GM12878 (cell line): ENCODE results near the gene AP4B1. TPM values are rescaled to one million over a fixed set of nuclear protein-coding genes. Genes with fewer than 3 reads are reported as not detected.

Experiments
- CBX3 ChIP-seq: fragments of 200-600 bp; sonication (generic); IDR thresholded peaks from 2 replicates; pipeline ENCODE4 v1.6.1; 2016; ENCODE audit warnings: low read depth, borderline replicate concordance
- KAT2A ChIP-seq: conservative IDR thresholded peaks from 2 replicates; pipeline ENCODE4 v1.6.1; 2011; ENCODE audit warnings: low read depth, low read length; ENCODE audit not compliant: control insufficient read depth
- MEF2A ChIP-seq: IDR thresholded peaks from 2 replicates; pipeline ENCODE4 v1.6.1; 2011; ENCODE audit warnings: low read depth, mild to moderate bottlenecking, low read length, moderate library complexity; ENCODE audit not compliant: insufficient read depth
- RELA ChIP-seq: fragments of 450-650 bp; IDR thresholded peaks from 2 replicates; pipeline ENCODE4 v1.8.0; 2014; ENCODE audit warnings: borderline replicate concordance; ENCODE audit not compliant: partially characterized antibody
- SIX5 ChIP-seq: IDR thresholded peaks from 2 replicates; pipeline ENCODE4 v1.6.1; 2011; ENCODE audit warnings: mild to moderate bottlenecking, low read depth, low read length, moderate library complexity; ENCODE audit not compliant: severe bottlenecking
- SMC3 ChIP-seq: IDR thresholded peaks from 2 replicates; pipeline ENCODE4 v1.6.1; 2011; ENCODE audit warnings: low read length, improper control_type of control experiment, borderline replicate concordance
- ZNF217 ChIP-seq: fragments of 450-650 bp; IDR thresholded peaks from 2 replicates; pipeline ENCODE4 v1.6.1; 2017; ENCODE audit warnings: antibody characterized with exemption, mild to moderate bottlenecking
- polyA plus RNA-seq, 11 experiments: library from polyadenylated mRNA; depleted of rRNA in 4 of 11; unstranded in 6 of 11; stranded (reverse) in 5 of 11; fragments of >200 nt; fragmentation: Nextera tagmentation in 4 of 11; fragmentation: Illumina TruSeq in 1 of 11; extraction: Ambion mirVana in 4 of 11; extraction: Trizol in 1 of 11; gene quantifications; 1 replicate in 1 of 11; 2 replicates in 10 of 11; pipeline versions ENCODE4 v1.2.1 to v1.2.3, GENCODE V29; 2011 to 2016; ENCODE audit warnings: inconsistent platforms in 2 of 11, missing spikeins in 2 of 11, low read depth in 1 of 11
- total RNA-seq, 4 experiments: library from RNA; depleted of rRNA in 3 of 4; stranded (reverse); fragments of >200 nt in 3 of 4; fragmentation: Illumina TruSeq in 1 of 4; extraction: Trizol in 1 of 4; gene quantifications; 2 replicates each; pipeline versions ENCODE4 v1.2.1 to v1.2.3, GENCODE V29; 2013 to 2021
- TF ChIP-seq, protein P1 (sequence below): fragments of 450-650 bp; IDR thresholded peaks from 2 replicates; pipeline ENCODE4 v1.6.1; 2018; ENCODE audit warnings: borderline replicate concordance, mild to moderate bottlenecking; ENCODE audit not compliant: partially characterized antibody
- TF ChIP-seq, protein P2 (sequence below): IDR thresholded peaks from 2 replicates; pipeline ENCODE4 v1.6.1; 2011; ENCODE audit warnings: borderline replicate concordance, low read depth, mild to moderate bottlenecking, moderate library complexity, low read length; ENCODE audit not compliant: insufficient read depth, poor library complexity, severe bottlenecking
- TF ChIP-seq, protein P3 (sequence below): fragments of 150-350 bp; IDR thresholded peaks from 2 replicates; pipeline ENCODE4 v1.6.1; 2016; ENCODE audit warnings: low read depth, low read length
- TF ChIP-seq, protein P4 (sequence below): fragments of 450-650 bp; IDR thresholded peaks from 2 replicates; pipeline ENCODE4 v1.6.1; 2017; ENCODE audit warnings: mild to moderate bottlenecking, low read depth, inconsistent platforms; ENCODE audit not compliant: poor library complexity, severe bottlenecking

AP4B1 gene
- total and polyA plus RNA-seq, 10 of the 15 experiments (the other 5 are each of a cell fraction or from before 2014, with no cell fraction given), result 27.2 to 61.0 (median 33.0) TPM

DNA sequence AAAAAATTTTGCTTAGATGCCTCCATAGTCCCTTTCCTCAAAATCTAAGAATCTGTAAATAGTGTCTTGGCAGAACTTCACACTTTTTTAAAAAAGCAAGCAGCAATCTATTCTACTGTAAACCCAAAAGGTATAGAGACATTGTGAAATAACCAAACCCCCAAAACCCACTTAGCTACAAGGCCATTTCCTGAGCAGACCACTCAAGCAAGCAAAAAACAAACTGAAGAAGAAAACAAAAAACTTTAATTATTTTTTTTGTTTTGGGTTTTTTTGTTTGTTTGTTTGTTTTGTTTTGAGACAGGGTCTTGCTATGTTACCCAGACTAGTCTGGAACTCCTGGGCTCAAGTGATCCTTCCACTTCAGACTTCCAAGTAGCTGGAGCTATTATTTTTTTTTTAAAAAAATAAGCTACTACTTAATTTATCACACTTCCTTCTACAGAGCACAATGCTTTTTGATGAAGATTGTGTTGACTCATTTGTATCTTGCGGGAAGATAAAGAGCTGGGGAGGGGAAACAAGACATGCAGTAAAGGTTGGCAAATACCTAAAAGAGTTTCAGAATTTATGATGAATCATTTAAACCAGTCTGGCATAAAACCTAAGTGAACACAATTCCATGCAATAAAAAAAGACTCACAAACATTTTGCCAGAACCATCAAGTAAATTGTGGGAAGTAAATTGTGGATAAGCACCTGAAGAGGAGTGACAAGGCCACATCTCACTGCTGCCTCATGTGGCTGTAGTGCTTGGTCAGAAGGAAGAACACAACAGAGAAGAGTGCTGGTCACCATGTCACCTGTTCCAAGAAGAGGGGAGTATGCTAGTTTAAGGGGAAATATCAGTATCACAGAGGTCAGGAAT, 30.4 kb downstream of the AP4B1 start (continued):
- TF ChIP-seq, protein P1, sequence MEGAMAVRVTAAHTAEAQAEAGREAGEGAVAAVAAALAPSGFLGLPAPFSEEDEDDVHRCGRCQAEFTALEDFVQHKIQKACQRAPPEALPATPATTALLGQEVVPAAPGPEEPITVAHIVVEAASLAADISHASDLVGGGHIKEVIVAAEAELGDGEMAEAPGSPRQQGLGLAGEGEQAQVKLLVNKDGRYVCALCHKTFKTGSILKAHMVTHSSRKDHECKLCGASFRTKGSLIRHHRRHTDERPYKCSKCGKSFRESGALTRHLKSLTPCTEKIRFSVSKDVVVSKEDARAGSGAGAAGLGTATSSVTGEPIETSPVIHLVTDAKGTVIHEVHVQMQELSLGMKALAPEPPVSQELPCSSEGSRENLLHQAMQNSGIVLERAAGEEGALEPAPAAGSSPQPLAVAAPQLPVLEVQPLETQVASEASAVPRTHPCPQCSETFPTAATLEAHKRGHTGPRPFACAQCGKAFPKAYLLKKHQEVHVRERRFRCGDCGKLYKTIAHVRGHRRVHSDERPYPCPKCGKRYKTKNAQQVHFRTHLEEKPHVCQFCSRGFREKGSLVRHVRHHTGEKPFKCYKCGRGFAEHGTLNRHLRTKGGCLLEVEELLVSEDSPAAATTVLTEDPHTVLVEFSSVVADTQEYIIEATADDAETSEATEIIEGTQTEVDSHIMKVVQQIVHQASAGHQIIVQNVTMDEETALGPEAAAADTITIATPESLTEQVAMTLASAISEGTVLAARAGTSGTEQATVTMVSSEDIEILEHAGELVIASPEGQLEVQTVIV, result no peak
- 0 out of 2 replicates have a peak, but pooled peaks have one; percentile 19 for TF ChIP-seq SMC3
- no peak for TF ChIP-seq RELA
- TF ChIP-seq SIX5, result no peak
- TF ChIP-seq, protein P2, sequence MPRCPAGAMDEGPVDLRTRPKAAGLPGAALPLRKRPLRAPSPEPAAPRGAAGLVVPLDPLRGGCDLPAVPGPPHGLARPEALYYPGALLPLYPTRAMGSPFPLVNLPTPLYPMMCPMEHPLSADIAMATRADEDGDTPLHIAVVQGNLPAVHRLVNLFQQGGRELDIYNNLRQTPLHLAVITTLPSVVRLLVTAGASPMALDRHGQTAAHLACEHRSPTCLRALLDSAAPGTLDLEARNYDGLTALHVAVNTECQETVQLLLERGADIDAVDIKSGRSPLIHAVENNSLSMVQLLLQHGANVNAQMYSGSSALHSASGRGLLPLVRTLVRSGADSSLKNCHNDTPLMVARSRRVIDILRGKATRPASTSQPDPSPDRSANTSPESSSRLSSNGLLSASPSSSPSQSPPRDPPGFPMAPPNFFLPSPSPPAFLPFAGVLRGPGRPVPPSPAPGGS, result no peak
- TF ChIP-seq ZNF217, result no peak
- TF ChIP-seq, protein P3, sequence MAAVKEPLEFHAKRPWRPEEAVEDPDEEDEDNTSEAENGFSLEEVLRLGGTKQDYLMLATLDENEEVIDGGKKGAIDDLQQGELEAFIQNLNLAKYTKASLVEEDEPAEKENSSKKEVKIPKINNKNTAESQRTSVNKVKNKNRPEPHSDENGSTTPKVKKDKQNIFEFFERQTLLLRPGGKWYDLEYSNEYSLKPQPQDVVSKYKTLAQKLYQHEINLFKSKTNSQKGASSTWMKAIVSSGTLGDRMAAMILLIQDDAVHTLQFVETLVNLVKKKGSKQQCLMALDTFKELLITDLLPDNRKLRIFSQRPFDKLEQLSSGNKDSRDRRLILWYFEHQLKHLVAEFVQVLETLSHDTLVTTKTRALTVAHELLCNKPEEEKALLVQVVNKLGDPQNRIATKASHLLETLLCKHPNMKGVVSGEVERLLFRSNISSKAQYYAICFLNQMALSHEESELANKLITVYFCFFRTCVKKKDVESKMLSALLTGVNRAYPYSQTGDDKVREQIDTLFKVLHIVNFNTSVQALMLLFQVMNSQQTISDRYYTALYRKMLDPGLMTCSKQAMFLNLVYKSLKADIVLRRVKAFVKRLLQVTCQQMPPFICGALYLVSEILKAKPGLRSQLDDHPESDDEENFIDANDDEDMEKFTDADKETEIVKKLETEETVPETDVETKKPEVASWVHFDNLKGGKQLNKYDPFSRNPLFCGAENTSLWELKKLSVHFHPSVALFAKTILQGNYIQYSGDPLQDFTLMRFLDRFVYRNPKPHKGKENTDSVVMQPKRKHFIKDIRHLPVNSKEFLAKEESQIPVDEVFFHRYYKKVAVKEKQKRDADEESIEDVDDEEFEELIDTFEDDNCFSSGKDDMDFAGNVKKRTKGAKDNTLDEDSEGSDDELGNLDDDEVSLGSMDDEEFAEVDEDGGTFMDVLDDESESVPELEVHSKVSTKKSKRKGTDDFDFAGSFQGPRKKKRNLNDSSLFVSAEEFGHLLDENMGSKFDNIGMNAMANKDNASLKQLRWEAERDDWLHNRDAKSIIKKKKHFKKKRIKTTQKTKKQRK, result no peak
- TF ChIP-seq CBX3, result no peak
- no peak for TF ChIP-seq KAT2A
- TF ChIP-seq, protein P4, sequence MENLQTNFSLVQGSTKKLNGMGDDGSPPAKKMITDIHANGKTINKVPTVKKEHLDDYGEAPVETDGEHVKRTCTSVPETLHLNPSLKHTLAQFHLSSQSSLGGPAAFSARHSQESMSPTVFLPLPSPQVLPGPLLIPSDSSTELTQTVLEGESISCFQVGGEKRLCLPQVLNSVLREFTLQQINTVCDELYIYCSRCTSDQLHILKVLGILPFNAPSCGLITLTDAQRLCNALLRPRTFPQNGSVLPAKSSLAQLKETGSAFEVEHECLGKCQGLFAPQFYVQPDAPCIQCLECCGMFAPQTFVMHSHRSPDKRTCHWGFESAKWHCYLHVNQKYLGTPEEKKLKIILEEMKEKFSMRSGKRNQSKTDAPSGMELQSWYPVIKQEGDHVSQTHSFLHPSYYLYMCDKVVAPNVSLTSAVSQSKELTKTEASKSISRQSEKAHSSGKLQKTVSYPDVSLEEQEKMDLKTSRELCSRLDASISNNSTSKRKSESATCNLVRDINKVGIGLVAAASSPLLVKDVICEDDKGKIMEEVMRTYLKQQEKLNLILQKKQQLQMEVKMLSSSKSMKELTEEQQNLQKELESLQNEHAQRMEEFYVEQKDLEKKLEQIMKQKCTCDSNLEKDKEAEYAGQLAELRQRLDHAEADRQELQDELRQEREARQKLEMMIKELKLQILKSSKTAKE, result peak; percentile 56
- 0 out of 2 replicates have a peak, but pooled peaks have one; percentile 17 for TF ChIP-seq MEF2A
